KBM-7 (cell line): Measurements from ENCODE around the gene TMEM235.

Experiments
- DNase-seq: peaks from one replicate; pipeline ENCODE4 v3.0.0-alpha.2; 2015
- in situ Hi-C: fragments of 300-500 bp; cut with MboI; formaldehyde crosslinking; loops from 2 replicates; pipeline ENCODE4 v1.14.3; 2020; ENCODE audit warnings: low sequenced_read_pairs, low pct_unique_long_range_greater_than_20kb, mixed read lengths

TMEM235 gene

DNA sequence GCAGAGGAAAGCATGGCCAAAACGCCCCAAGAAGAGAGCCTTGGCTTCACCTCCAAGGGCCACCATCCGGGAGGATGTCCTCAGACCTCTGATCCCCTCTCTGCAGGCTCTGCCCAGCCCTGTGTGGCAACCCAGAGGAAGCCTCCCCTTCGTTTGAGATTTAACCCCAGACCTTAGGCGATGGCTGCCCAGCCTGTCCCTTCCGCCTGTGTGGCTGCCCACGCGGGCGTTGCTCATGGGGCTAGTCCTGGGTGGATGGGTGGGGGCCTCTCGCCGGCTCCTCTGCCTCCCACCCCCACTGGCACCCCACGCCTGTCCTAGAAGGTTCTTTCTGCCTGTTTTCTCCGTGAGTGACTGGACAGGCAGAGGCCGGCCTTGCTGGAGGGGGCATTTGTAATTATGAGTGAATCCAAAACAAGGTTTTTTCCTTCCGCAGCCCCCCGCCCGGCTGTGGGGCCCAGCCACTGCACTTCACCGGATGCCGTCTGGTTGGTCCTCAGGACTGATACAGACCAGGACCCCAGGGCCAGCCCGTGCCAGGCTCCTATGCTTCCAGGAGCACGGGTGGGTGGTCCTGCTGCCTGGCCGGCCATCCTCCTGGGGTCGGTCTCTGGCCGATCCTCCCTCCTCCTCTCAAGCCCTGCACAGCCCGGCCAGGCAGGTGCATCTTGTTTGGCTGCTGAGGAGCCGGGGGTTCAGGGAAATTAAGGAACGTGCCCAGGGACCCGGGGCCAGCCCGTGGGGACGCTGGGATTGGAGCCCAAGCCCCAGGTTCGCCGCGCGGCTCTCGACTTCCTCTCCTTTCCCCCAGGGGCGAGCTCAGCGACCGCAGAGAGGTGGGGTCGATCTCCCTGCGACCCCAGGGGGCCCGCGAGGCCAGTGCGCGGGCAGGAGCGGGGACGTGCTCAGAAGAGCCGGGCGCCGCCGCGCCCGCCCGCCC is at the start of gene TMEM235:
Gene TMEM235 (plus strand): TSS at position 636 of the 940 bp plus-strand sequence. CDS start 393 bp downstream, outside the sequence.
- in situ Hi-C loops, result no loop called here
- no peak for DNase-seq

DNA sequence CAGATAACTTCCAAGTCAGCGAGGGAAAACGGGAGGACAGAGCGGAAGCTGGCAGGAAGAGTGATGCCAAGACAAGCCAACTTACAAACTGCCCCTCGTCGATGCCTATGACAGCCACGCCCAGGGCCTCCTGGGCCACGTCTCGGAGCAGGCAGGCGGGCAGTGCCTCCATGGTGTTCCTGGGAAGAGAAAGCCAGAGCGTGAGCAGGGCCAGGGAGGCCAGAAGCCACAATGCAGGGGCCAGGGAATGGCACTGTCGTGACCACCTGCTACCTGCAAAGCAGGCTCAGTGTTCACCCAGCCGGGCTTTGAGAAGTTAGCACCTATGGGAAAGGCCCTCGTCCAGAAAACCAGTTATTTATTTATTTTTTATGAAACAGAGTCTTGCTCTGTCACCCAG is 48.9 kb upstream of the TMEM235 start:
- DNase-seq, result no peak
- in situ Hi-C loops, result no loop called here

DNA sequence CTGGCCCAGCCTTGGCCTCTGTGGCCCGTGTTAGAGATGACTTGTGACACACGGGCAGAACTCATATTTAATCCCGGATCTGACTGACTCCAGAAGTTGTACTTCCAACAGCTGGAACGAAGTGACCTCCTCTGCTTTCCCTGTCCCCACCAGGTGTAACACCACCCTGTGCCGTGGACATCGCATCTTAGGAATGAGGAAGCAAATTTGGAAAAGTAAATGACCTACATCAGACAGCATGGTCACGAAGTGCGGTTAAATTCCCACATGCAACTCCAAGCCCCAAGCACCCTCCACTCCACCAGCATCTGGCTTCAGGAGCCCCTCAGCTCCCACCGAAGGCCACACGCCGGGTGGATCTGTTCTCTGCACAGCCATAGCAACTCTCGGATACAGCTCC is 47.5 kb upstream of the TMEM235 start:
- no peak for DNase-seq
- in situ Hi-C loops, result no loop called here

DNA sequence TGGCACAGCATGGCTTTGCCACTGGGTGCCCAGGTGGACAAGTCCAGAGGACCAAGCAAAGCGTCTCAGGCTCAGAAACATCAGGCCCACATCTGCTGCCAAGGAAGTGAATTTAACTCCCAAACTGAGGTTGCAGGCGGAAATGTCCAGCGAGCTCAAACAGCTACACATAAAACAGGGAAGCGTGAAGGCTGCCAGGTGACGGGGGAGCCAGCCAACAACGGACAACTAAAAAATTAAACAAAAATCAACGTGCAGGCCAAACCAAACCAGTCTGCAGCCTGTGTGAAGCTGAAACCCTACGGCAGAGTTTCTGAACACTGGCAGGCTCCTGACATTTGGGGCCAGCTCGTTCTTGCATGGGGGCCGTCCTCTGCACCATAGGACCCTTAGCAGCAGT is 47.1 kb upstream of the TMEM235 start:
- in situ Hi-C loops, result no loop called here
- DNase-seq, result no peak

DNA sequence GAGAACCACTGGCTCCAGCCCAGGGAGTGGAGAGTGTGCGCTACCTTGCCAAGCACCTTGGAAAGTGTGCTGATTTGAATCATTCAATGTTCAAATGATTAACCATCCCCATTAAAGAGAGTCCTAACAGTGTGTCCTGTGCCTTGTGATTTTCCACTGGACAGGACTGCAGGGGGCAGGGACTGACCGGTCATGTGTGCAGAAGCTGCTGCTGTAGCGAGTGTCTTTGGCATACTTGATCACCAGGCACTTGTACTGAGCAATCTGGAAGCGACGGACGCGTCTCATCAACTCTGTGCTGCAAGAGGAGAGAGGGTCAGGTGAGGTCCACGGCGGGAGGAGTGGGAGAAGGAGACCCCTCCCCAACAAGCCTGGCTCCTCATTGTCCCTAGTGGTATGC is 46.6 kb upstream of the TMEM235 start:
- DNase-seq, result no peak
- in situ Hi-C loops, result no loop called here

DNA sequence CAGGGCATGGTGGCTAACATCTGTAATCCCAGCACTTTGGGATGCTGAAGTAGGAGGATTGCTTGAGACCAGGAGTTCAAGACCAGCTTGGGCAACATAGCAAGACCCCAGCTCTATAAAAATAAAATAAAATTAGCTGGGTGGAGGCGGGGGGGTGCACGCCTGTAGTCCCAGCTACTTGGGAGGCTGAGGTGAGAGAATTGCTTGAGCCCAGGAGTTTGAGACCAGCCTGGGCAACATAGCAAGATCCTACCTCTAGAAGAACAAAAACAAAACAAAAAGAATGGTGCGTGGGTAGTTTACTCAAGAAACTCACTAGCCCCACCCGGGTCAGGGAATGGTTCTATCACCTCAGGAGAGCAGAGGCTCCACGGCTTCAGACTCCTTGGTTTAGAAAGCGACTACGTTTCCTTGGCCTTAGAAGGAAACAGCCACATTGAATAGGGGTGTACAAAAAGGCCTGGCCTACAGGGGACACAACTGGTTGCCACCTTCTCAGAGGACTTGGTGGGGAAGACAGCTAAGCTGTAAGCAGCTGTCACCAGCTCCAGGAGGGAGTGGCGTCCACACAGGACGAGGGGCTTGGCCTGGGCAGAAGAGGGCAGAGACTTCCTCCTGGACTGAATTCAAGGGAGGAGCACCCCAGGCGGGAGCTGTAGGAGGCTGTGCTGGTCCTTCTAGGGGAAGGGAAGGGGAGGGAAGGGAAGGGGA is 45.3 kb upstream of the TMEM235 start:
- in situ Hi-C loops, result no loop called here
- DNase-seq, result peak; percentile 60

DNA sequence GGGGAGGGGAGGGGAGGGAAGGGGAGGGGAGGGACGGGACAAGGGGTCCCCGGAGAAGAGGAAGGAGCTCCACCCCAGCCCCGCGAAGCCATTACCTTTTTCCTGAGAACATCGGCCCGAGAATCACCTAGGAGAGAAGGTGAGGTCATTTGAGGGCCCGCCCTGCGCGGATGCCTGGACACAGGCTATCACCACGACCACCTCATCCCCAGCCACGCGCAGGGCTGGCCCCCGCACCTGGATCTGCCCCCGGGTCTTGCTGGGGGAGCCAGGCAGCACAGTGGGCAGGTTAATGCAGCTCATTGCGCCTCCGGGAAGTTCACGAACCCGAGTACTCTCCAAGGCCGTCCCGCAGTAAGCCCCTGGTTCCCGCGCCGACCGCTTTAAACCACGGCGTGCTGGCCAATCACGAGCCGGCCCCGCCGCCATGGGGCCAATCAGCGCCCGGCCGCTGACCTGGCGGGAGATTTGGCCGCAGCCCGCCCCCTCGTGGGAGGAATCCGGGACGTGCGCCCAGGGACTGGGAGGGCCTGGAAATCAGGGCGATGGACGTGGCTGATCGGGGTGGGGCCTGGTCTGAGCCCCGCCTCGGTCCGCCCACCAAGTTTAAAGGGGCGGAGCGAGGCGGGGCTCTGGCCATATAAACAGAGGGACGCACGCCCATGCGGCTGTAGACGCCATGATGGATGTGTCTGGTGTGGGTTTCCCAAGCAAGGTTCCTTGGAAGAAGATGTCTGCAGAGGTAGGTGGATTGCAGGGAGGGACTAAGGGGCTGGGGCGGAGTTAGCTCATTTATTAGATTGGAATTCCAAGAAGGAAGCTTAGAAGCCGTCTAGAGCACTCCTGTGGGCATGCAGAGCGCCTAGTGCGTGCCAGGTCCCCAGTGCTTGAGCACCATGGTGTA is 44.5 kb upstream of the TMEM235 start, which contains the start of the genes AFMID and TK1:
Gene AFMID (plus strand): TSS at position 671 of the 904 bp plus-strand sequence. CDS start 9 bp downstream, at position 680.
Gene TK1 (minus strand): TSS at position 361 of the 904 bp plus-strand sequence. CDS start 58 bp downstream, at position 303.
- in situ Hi-C loops, result no loop called here
- DNase-seq, result peak; percentile 99

DNA sequence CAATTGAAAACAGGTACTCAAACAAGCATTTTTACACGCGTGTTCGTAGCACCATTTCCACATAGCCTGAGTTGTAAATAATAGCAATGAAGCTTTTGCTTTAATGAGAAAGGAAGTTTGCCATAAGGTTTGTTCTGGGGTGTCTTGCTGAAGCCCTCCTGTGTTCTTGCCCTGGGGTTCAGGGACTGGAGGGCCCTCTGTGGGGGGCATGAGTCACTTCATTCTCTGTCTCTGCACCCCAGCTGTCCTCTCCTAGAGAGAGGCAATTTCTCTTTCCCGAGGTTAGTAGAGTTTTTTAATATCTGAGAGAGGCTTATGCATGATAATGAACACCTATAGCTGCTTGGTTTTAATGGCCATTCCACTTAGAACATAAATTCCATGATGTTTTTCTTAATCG is 34.7 kb upstream of the TMEM235 start:
- DNase-seq, result no peak
- in situ Hi-C loops, result no loop called here

DNA sequence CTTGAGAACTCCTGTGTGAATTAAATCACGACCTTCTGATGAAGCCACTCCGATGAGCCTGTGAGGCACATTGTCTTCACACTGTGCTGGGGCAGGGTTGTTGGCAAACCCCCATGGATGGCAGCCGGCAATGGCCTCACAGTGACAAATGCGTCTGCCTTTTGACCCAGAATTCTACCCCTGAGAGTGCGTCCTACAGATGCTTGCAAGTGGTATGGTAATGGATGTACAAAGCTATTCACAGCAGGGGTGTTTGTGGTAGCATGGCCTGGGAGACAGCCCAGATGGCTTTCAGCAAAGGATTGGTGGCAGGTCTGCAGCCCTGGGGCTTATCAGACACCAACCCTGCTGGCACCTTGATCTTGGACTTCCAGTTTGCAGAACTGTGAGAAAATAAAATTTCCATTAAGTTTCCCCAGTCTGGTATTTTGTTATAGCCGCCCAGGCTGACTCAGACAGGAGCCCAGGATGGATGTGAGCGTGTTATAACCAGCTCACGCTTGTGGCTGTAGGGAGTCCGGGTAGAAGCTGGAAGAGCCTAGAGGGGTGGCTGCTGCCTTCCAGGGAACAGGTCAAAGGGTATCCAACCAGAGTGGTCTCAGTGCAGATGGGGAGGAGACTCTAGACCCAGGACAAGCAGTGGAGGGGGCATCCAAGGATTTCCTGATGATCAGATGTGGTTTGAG is 34.1 kb upstream of the TMEM235 start:
- in situ Hi-C loops, result no loop called here
- DNase-seq, result no peak

DNA sequence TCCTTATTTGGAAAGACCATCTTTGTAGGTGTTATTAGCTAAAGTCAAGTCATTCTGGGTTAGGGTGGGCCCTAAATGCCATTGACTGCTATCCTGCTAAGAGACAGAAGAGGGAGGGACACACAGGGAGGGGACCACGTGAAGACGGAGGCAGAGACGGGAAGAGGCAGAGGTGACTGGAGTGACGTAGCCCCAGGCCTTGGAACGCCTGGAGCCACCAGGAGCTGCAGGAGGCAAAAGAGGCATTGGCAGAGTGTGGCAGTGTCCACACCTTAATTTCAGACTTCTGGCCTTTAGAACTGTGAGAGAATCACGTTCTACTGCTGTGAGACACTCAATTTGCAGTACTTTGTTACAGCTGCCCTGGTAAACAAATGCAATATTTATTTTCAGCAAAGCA is 31.0 kb upstream of the TMEM235 start:
- in situ Hi-C loops, result no loop called here
- no peak for DNase-seq

DNA sequence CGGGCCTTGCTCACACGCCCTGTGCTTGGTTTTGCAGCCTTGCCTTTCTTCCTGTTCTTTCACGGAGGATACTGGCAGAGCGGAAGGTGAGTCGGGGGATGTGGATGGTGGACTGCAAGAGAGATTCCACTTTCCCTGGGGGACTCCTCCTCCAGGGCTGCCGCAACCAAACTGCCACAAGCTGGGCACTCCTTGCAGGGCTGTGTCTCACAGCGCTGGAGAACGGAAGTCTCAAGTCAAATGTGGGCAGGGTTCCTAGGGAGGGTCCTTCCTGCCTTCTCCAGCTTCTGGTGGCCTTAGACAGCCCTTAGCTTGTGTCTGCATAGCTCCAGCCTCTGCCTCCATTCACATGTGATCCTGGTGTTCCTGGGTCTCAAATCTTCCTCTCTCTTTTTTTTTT is 28.8 kb upstream of the TMEM235 start:
- in situ Hi-C loops, result no loop called here

DNA sequence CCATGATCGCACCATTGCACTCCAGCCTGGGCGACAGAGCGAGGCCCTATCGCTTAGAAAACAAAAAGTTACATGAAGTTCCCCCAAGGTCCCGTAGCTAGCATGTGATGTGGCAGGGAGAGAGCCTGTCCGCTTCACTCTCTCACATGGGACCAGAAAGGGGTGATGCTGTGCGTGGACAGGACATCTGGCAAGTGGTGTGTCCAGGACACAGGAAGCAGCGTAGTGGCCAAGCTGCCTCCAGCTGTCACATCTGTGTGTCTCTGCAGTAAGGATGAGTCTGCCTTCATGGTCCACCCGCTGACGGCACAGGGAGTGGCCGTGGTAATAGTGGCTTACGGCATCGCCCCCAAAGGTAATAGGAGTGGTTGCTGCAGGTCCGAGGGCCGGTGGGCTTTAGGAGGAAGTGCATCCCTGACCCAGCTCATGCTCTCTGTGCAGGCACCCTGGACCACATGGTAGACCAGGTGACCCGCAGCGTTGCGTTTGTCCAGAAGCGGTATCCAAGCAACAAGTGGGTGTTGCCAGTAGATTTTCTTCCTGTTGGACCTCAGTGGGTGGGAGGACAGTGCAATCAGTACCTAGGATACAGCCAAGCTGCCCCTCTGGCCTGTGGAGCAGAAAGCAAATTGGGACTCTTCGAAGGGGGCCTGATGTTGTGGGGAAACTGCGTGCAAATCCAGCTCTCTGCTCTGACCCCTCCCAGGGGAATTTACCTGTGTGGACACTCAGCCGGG is 26.9 kb upstream of the TMEM235 start:
- no peak for DNase-seq
- in situ Hi-C loops, result no loop called here

More for the DNA sequence above, 28.8 kb upstream of the TMEM235 start:
- peak; percentile 21 for DNase-seq

DNA sequence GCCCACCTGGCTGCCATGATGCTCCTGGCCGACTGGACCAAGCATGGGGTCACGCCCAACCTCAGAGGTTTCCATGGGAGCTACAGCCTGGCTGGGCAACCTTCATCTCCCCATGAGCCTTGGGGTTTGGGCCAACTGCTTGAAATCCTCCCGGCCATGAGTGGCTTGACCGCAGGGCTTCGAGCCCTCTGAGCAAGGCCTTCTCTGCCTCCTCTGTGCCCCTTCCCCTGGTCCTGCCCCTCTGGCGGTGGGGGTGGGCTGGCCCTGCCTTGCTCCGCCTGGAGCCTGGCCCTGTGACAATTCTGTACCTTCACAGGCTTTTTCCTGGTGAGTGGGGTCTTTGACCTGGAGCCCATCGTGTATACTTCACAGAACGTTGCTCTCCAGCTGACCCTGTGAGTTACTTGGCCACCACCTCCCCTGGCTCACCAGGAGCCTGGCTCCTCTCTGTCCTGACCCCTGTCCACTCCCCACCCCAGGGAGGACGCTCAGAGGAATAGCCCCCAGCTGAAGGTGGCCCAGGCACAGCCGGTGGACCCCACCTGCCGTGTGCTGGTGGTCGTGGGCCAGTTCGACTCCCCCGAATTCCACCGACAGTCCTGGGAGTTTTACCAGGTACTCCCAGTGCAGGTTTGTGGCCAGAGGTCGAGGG is 26.2 kb upstream of the TMEM235 start:
- in situ Hi-C loops, result no loop called here
- DNase-seq, result no peak

DNA sequence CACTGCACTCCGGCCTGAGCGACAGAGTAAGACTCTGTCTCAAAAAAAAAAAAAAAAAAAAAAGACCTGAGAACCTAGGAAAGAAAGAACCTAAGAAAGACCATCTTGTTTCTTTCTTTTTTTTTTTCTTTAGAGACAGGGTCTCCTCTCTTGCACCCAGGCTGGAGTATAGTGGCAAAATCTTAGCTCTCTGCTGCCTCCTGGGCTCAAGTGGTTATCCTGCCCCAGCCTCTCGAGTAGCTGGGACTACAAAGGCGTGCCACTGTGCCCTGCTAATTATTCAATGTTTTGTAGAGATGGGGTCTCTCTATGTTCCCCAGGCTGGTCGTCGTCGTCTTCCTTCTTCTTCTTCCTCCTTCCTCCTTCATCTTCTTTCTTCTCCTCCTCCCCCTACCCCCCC is 25.1 kb upstream of the TMEM235 start:
- in situ Hi-C loops, result no loop called here
- no peak for DNase-seq

DNA sequence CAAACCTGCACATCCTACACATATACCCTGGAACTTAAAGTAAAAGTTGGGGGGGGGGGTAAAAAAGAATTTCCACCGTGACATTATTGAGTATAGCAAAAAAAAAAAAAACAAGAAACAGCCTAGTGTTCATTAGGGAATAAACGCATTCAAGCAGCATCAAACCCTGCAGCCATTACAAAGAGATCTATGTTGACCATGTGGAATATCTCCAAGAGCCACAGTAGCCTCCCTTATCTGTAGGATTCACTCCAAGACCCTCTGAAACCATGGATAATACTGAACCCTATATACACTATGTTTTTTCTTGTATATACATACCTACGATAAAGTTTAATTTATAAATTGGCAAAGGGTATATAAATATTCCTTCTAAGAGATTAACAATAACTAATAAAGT is 22.9 kb upstream of the TMEM235 start:
- no peak for DNase-seq
- in situ Hi-C loops, result no loop called here

DNA sequence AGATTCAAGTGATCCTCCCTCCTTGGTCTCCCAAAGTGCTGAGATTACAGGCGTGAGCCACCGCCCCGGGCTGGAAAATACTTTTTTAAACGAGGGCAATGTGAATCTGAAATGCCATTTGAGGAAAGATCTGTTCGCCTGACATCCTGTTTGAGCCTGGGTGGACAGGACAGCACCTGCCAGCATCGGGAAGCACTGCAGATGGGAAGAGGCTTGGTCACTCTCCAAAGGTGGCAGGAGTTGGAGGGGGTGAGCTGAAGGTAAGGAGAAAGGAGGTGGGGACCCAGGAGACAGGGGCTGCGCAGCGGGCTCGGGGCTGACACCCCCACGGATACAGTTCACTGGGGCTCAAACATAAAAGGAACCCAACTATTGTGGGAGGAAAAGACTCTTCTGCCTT is 21.3 kb upstream of the TMEM235 start:
- in situ Hi-C loops, result no loop called here
- no peak for DNase-seq

DNA sequence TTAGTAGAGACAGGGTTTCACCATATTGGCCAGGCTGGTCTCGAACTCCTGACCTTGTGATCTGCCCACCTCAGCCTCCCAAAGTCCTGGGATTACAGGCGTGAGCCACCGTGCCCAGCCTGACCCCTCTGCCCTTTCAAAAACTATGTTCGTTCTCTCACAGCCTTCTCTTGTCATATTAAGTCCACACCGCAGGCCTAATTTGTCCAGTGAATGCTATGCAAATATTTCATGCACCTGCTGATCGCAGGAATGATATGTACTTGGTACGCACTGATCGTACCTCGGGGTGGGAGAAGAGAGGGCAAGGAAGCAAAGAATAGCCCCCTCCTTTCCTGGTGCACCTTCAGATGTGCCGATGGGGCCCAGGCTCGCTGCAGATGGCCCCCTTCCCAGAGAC is 20.4 kb upstream of the TMEM235 start:
- in situ Hi-C loops, result no loop called here
- DNase-seq, result no peak
